H1 (cell line): Measurements from ENCODE around the gene COL19A1. TPM values are rescaled to one million over a fixed set of nuclear protein-coding genes. Genes with fewer than 3 reads are reported as not detected.

Source experiments
- CBX5 ChIP-seq: fragments of 300-800, 300-1000 bp; sonication (generic); IDR thresholded peaks from 2 replicates; pipeline ENCODE4 v1.7.1; 2016; ENCODE audit warnings: antibody characterized with exemption, low read length, low read depth
- EGR1 ChIP-seq: IDR thresholded peaks from 2 replicates; pipeline ENCODE4 v1.6.1; 2011; ENCODE audit warnings: low read depth, low read length, borderline replicate concordance
- KDM4A ChIP-seq: IDR thresholded peaks from one replicate; pipeline ENCODE4 v1.7.1; 2012; ENCODE audit warnings: low read depth, mild to moderate bottlenecking, moderate library complexity, low read length, inconsistent platforms; ENCODE audit not compliant: severe bottlenecking
- MAFK ChIP-seq: IDR thresholded peaks from 2 replicates; pipeline ENCODE4 v1.6.1; 2012; ENCODE audit warnings: low read depth, mild to moderate bottlenecking, improper control_type of control experiment, low read length
- RFX5 ChIP-seq: IDR thresholded peaks from 2 replicates; pipeline ENCODE4 v1.6.1; 2011; ENCODE audit warnings: low read depth, low read length, improper control_type of control experiment, borderline replicate concordance
- RNF2 ChIP-seq: fragments of 200-900, 300-1000 bp; sonication (generic); IDR thresholded peaks from 2 replicates; pipeline ENCODE4 v1.7.1; 2016; ENCODE audit warnings: borderline replicate concordance, low read depth, mild to moderate bottlenecking, antibody characterized with exemption, low read length; ENCODE audit not compliant: poor library complexity, severe bottlenecking; ENCODE audit errors: missing control alignments
- RXRA ChIP-seq: IDR thresholded peaks from 2 replicates; pipeline ENCODE4 v1.6.1; 2011; ENCODE audit warnings: low read depth, mild to moderate bottlenecking, low read length, moderate library complexity; ENCODE audit not compliant: insufficient read depth
- polyA plus RNA-seq, 7 experiments: library from polyadenylated mRNA; depleted of rRNA in 3 of 7; stranded (reverse) in 5 of 7; unstranded in 2 of 7; fragments of >200 nt in 5 of 7; fragments of 200-250 nt in 2 of 7; gene quantifications; 1 replicate in 5 of 7; 2 replicates in 1 of 7; 4 replicates in 1 of 7; pipeline versions ENCODE4 v1.2.1 to v1.2.3, GENCODE V29; 2011 to 2013; ENCODE audit warnings: missing spikeins in 2 of 7, mixed read lengths in 2 of 7
- total RNA-seq: library from RNA; stranded (reverse); fragmentation: NEBNext Ultra II Directional; extraction: Animal tissue kit (Norgen Biotek cat#: 25700); gene quantifications from 2 replicates; pipeline ENCODE4 v1.2.1, GENCODE V29; 2021
- TF ChIP-seq, protein P1 (sequence below): IDR thresholded peaks from 2 replicates; pipeline ENCODE4 v1.6.1; 2012; ENCODE audit warnings: low read length, inconsistent platforms

COL19A1 gene
- total and polyA plus RNA-seq, 2 of the 8 experiments (the other 6 are each of a cell fraction or from before 2014, with no cell fraction given) = not detected

DNA sequence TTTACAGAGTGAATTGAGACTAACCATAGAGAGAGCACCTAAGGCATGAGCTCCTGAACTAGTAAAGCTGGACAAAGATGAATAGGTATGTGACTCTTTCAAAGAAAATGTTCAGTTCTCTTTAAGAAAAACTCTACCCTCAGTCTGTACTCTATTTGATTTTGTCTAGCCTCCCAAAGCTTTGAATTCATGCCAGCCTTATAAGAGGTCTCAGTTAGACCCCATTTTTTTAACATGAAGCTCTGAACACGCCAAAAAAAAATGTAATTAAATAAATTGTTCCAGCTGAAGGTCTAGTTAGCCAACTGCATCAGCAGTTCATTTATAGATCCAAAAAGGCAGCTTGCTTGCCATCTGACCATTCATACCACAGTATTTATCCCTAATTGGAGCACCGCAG is 365.0 kb downstream of the COL19A1 start (continued):
- TF ChIP-seq, protein P1, sequence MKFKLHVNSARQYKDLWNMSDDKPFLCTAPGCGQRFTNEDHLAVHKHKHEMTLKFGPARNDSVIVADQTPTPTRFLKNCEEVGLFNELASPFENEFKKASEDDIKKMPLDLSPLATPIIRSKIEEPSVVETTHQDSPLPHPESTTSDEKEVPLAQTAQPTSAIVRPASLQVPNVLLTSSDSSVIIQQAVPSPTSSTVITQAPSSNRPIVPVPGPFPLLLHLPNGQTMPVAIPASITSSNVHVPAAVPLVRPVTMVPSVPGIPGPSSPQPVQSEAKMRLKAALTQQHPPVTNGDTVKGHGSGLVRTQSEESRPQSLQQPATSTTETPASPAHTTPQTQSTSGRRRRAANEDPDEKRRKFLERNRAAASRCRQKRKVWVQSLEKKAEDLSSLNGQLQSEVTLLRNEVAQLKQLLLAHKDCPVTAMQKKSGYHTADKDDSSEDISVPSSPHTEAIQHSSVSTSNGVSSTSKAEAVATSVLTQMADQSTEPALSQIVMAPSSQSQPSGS = no peak
- TF ChIP-seq CBX5 (no peak), EGR1 (no peak), RFX5 (no peak), KDM4A (no peak), RNF2 (no peak), MAFK (no peak), RXRA (no peak)
